H9 (cell line): ENCODE results near the gene TMEM31. TPM values are rescaled to one million over a fixed set of nuclear protein-coding genes. Genes with fewer than 3 reads are reported as not detected.

Experiments
- DNase-seq: peaks from one replicate; pipeline ENCODE4 v3.0.0-alpha.2; 2017
- H2AFZ ChIP-seq: one replicate; pipeline ENCODE4 v1.6.1; 2013; ENCODE audit warnings: mild to moderate bottlenecking, low read length, control low read depth, moderate library complexity
- H2AK5ac ChIP-seq: 2 replicates; pipeline ENCODE4 v1.6.1; 2013; ENCODE audit warnings: low read length, control low read depth, mixed read lengths; ENCODE audit not compliant: insufficient read length
- H2BK120ac ChIP-seq: one replicate; pipeline ENCODE4 v1.6.1; 2013; ENCODE audit warnings: low read depth, mild to moderate bottlenecking, low read length, control low read depth, inconsistent platforms; ENCODE audit not compliant: poor library complexity, severe bottlenecking
- H2BK12ac ChIP-seq: 2 replicates; pipeline ENCODE4 v1.6.1; 2013; ENCODE audit warnings: low read length, control low read depth, mixed read lengths, low read depth; ENCODE audit not compliant: insufficient read length
- H2BK15ac ChIP-seq: 2 replicates; pipeline ENCODE4 v1.6.1; 2013; ENCODE audit warnings: low read depth, low read length, control low read depth
- H2BK20ac ChIP-seq: one replicate; pipeline ENCODE4 v1.6.1; 2013; ENCODE audit warnings: low read depth, mild to moderate bottlenecking, low read length, control low read depth, inconsistent platforms; ENCODE audit not compliant: poor library complexity, severe bottlenecking
- H2BK5ac ChIP-seq: 2 replicates; pipeline ENCODE4 v1.6.1; 2013; ENCODE audit warnings: low read length, control low read depth, mixed read lengths; ENCODE audit not compliant: insufficient read length
- H3K14ac ChIP-seq: 2 replicates; pipeline ENCODE4 v1.6.1; 2013; ENCODE audit warnings: low read length, control low read depth; ENCODE audit not compliant: insufficient read depth
- H3K18ac ChIP-seq: 2 replicates; pipeline ENCODE4 v1.6.1; 2013; ENCODE audit warnings: low read depth, mild to moderate bottlenecking, mixed read lengths, low read length, control low read depth; ENCODE audit not compliant: insufficient read length
- H3K23ac ChIP-seq: 2 replicates; pipeline ENCODE4 v1.6.1; 2013; ENCODE audit warnings: low read length, control low read depth, mixed read lengths, low read depth; ENCODE audit not compliant: insufficient read length
- H3K23me2 ChIP-seq: 2 replicates; pipeline ENCODE4 v1.6.1; 2013; ENCODE audit warnings: low read depth, mild to moderate bottlenecking, mixed read lengths, low read length, control low read depth; ENCODE audit not compliant: insufficient read length, poor library complexity, severe bottlenecking
- H3K27ac ChIP-seq: 2 replicates; pipeline ENCODE4 v1.5.1; 2013; ENCODE audit warnings: low read length, control low read depth, mixed read lengths, low read depth; ENCODE audit not compliant: insufficient read length
- H3K27me3 ChIP-seq: 2 replicates; pipeline ENCODE4 v1.6.1; 2013; ENCODE audit warnings: low read length, control low read depth, inconsistent platforms; ENCODE audit not compliant: insufficient read depth
- H3K4ac ChIP-seq: 2 replicates; pipeline ENCODE4 v1.6.1; 2013; ENCODE audit warnings: low read depth, mild to moderate bottlenecking, control low read depth, inconsistent platforms, low read length, moderate library complexity
- H3K4me1 ChIP-seq: 2 replicates; pipeline ENCODE4 v1.6.1; 2013; ENCODE audit warnings: low read length, control low read depth, inconsistent platforms; ENCODE audit not compliant: insufficient read depth
- H3K4me2 ChIP-seq: 2 replicates; pipeline ENCODE4 v1.6.1; 2013; ENCODE audit warnings: low read length, control low read depth, mixed read lengths; ENCODE audit not compliant: insufficient read length, insufficient read depth
- H3K56ac ChIP-seq: 2 replicates; pipeline ENCODE4 v1.6.1; 2013; ENCODE audit warnings: low read depth, mild to moderate bottlenecking, mixed read lengths, low read length, control low read depth; ENCODE audit not compliant: insufficient read length
- H3K79me1 ChIP-seq: 2 replicates; pipeline ENCODE4 v1.6.1; 2013; ENCODE audit warnings: low read depth, mild to moderate bottlenecking, moderate library complexity, low read length, control low read depth, inconsistent platforms; ENCODE audit not compliant: insufficient read depth, poor library complexity, severe bottlenecking
- H3K79me2 ChIP-seq: 2 replicates; pipeline ENCODE4 v1.6.1; 2013; ENCODE audit warnings: low read length, control low read depth, inconsistent platforms; ENCODE audit not compliant: insufficient read depth
- H3K9ac ChIP-seq: 2 replicates; pipeline ENCODE4 v1.6.1; 2013; ENCODE audit warnings: low read length, control low read depth, mixed read lengths; ENCODE audit not compliant: insufficient read length; ENCODE audit errors: extremely low read depth
- H3K9me3 ChIP-seq: one replicate; pipeline ENCODE4 v1.6.1; 2013; ENCODE audit warnings: low read depth, low read length, inconsistent platforms; ENCODE audit not compliant: control insufficient read depth
- H3T11ph ChIP-seq: one replicate; pipeline ENCODE4 v1.6.1; 2013; ENCODE audit warnings: mild to moderate bottlenecking, low read length, control low read depth, inconsistent platforms
- H4K20me1 ChIP-seq: one replicate; pipeline ENCODE4 v1.6.1; 2013; ENCODE audit not compliant: control insufficient read depth, insufficient read length, insufficient read depth
- H4K5ac ChIP-seq: 2 replicates; pipeline ENCODE4 v1.6.1; 2013; ENCODE audit warnings: low read depth, mild to moderate bottlenecking, mixed read lengths, low read length, control low read depth; ENCODE audit not compliant: insufficient read length
- H4K8ac ChIP-seq: replicated peaks from 2 replicates; pipeline ENCODE4 v1.6.1; 2013; ENCODE audit warnings: low read length, control low read depth, mixed read lengths, low read depth; ENCODE audit not compliant: insufficient read length
- H4K91ac ChIP-seq: 2 replicates; pipeline ENCODE4 v1.6.1; 2013; ENCODE audit warnings: low read depth, mild to moderate bottlenecking, moderate library complexity, mixed read lengths, low read length, control low read depth; ENCODE audit not compliant: insufficient read length
- H3K27ac Mint-ChIP-seq, 3 experiments: 2 replicates in 2 of 3; 3 replicates in 1 of 3; pipeline ENCODE4 v1.8.0; 2020 to 2021; ENCODE audit warnings: mixed read lengths in 3 of 3, mild to moderate bottlenecking in 1 of 3, moderate library complexity in 1 of 3
- H3K27me3 Mint-ChIP-seq: 2 replicates; pipeline ENCODE4 v1.8.0; 2021; ENCODE audit warnings: low read depth, mild to moderate bottlenecking, moderate library complexity, mixed read lengths
- H3K36me3 Mint-ChIP-seq, 3 experiments: 2 replicates in 2 of 3; 3 replicates in 1 of 3; pipeline ENCODE4 v1.8.0; 2020 to 2021; ENCODE audit warnings: low read depth in 3 of 3, mixed read lengths in 3 of 3; ENCODE audit not compliant: insufficient read depth in 1 of 3
- H3K4me1 Mint-ChIP-seq, 2 experiments: 2 replicates each; pipeline ENCODE4 v1.8.0; 2020; ENCODE audit warnings: mixed read lengths in 2 of 2
- H3K4me3 Mint-ChIP-seq, 2 experiments: 2 replicates in 1 of 2; 3 replicates in 1 of 2; pipeline ENCODE4 v1.8.0; 2020 to 2021; ENCODE audit warnings: mild to moderate bottlenecking in 2 of 2, mixed read lengths in 2 of 2, moderate library complexity in 1 of 2
- H3K9me3 Mint-ChIP-seq, 2 experiments: 2 replicates in 1 of 2; 3 replicates in 1 of 2; pipeline ENCODE4 v1.8.0; 2020; ENCODE audit warnings: mild to moderate bottlenecking in 2 of 2, mixed read lengths in 2 of 2, moderate library complexity in 1 of 2
- WGBS: extraction: QIAGEN DNeasy Blood & Tissue Kit; methylation state at CpG from one replicate; pipeline ENCODE4 v1.1.7; 2013; ENCODE audit warnings: missing lambda C conversion rate, low lambda C conversion rate, mixed read lengths; ENCODE audit not compliant: insufficient read length; ENCODE audit errors: extremely low coverage; 5-methylcytosine and 5-hydroxymethylcytosine counted together
- total RNA-seq: library from RNA; stranded (reverse); gene quantifications from 2 replicates; pipeline ENCODE4 v1.2.1, GENCODE V29; 2021
- TF ChIP-seq, protein P1 (sequence below): fragments of 200-600 bp; sonication (generic); conservative IDR thresholded peaks from 3 replicates; pipeline ENCODE4 v1.8.0; 2021; ENCODE audit warnings: antibody characterized with exemption, mild to moderate bottlenecking

Gene TMEM31
- total RNA-seq, 1 experiment from 2014 or later, result 0.55 TPM

DNA sequence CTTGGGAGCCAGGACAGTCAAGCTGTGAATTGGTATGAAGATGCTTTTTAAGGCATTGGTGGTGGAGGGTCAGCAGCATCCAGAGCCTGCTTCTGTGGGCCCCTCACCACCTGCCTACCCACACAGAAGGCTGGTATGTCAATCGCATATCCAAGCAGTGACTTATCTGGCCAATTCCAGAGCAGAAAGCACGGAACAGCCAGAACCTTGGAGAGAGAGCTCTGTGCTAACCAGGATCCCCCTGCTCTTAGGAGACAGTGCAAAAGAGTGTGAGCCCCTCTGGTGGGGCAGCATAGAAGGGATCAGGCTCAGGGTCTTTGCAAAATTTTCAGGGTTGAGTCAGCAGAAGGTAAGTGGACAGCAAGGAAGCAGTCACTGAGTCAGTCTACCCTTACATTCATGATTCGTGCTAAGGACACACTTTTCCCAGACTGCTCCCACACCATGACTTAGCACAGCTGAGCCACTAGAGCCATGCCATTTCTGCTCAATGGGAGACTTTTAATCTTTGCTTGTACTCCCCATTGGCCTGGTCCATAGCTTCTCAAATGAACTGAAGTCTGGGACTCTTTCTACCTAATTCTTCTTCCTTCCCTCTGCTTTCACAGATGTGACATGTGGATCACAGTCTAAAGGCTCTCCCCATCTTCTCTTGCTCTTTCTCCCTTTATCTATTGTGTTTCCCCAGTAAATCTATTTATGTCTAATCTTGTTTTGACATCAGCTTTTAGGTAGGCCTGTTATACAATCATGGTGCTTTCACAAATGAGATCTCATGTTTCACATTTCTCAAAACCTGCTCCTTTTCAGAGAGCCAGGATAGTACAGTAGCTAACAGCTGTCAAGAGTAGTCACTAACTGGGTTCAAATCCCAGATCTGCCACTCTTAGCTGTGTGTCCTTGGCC is 44.3 kb upstream of the TMEM31 start:
- no peaks in the 10 kb centered on the region for H3K9me3 ChIP-seq
- Mint-ChIP-seq H3K36me3 (no peaks in the 10 kb centered on the region), H3K4me3 (no peak overlapping the region), H3K27me3 (peaks cover 2% of the 10 kb centered on the region; the same call in 1 of the 2 replicates), H3K27ac (no peak overlapping the region), H3K9me3 (peaks cover 0 to 34% of the 10 kb centered on the region in 2 experiments; a peak in 1 of 5 replicates), H3K4me1 (peaks cover 9 to 14% of the 10 kb centered on the region in 2 experiments; a peak in 3 of 4 replicates)
- H2BK120ac ChIP-seq, result no peak overlapping the region
- no peak overlapping the region for H2BK15ac ChIP-seq
- no peaks in the 10 kb centered on the region for H3K79me2 ChIP-seq
- H2BK20ac ChIP-seq, result no peak overlapping the region
- DNase-seq, result no peak
- H3K27ac ChIP-seq, result no peak overlapping the region
- H3K4me1 ChIP-seq, result no peaks in the 10 kb centered on the region
- H4K5ac ChIP-seq, result no peak overlapping the region
- TF ChIP-seq, protein P1, sequence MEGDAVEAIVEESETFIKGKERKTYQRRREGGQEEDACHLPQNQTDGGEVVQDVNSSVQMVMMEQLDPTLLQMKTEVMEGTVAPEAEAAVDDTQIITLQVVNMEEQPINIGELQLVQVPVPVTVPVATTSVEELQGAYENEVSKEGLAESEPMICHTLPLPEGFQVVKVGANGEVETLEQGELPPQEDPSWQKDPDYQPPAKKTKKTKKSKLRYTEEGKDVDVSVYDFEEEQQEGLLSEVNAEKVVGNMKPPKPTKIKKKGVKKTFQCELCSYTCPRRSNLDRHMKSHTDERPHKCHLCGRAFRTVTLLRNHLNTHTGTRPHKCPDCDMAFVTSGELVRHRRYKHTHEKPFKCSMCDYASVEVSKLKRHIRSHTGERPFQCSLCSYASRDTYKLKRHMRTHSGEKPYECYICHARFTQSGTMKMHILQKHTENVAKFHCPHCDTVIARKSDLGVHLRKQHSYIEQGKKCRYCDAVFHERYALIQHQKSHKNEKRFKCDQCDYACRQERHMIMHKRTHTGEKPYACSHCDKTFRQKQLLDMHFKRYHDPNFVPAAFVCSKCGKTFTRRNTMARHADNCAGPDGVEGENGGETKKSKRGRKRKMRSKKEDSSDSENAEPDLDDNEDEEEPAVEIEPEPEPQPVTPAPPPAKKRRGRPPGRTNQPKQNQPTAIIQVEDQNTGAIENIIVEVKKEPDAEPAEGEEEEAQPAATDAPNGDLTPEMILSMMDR, result no peak
- H3K9ac ChIP-seq, result no peak overlapping the region
- no peak overlapping the region for H4K91ac ChIP-seq
- no CpG with 5 or more reads among the region's 3 CpGs for WGBS
- H3K79me1 ChIP-seq, result no peaks in the 10 kb centered on the region
- H2AK5ac ChIP-seq, result no peak overlapping the region
- H4K8ac ChIP-seq, result no peak overlapping the region
- H3T11ph ChIP-seq, result no peak overlapping the region
- H3K14ac ChIP-seq, result no peak overlapping the region
- no peak overlapping the region for H3K56ac ChIP-seq
- no peaks in the 10 kb centered on the region for H3K27me3 ChIP-seq
- no peaks in the 10 kb centered on the region for H4K20me1 ChIP-seq
- no peak overlapping the region for H3K18ac ChIP-seq
- H2BK5ac ChIP-seq, result no peak overlapping the region
- H3K23ac ChIP-seq, result no peak overlapping the region
- no peaks in the 10 kb centered on the region for H3K23me2 ChIP-seq
- no peak overlapping the region for H3K4ac ChIP-seq
- H3K4me2 ChIP-seq, result no peak overlapping the region
- no peak overlapping the region for H2AFZ ChIP-seq
- H2BK12ac ChIP-seq, result no peak overlapping the region
